Activated T-cell treated with anti-CD3 and anti-CD28 coated beads for 48 hours (primary cell): ENCODE measurements around the gene SHH.
"Not testable (repeated sequence)": the region's sequence is repeated elsewhere in the genome, so short reads cannot be mapped to it uniquely, and the experiment has no call there.

Experiments used
- DNase-seq: peaks from one replicate; pipeline ENCODE4 v3.0.0-alpha.2; 2020; ENCODE audit warnings: low read depth

The SHH gene

DNA sequence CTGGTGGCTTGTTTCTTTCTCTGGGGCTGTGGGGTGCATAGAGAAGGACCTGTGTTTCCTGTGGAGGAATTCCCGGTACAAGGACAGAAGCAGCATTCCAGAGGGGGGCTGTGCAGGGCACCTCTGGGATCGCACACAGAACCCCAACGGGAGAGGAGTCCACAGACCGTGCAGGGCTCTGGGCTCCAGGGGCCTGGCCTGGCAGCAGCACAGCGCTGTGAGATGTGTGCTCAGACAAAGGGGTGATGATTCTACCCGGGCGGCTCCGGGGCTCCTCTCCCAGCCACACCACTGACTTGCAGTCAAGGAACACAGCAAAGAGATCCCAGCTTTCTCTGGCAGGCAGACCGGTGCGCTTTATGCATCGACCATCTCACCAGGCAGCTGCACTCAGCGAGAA, 6.9 kb upstream of the SHH start:
- DNase-seq: no peak

DNA sequence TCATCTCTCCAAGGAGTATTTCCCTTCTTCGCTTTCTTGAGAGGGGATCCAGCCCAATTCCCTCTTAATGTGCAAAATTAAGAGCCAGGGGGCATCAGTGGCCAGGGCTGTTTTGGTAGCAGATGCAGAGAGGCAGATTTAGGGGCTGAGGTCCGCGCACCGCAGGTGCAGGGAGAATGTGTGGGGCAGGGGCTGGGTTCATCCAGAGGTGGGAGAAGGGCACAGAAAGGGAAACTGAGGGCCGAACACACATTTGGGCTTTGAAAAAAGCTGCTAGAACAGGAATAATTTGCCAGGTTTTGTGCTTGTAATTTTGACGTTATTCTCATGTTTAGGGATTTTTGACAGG, 6.5 kb upstream of the SHH start:
- DNase-seq: no peak

DNA sequence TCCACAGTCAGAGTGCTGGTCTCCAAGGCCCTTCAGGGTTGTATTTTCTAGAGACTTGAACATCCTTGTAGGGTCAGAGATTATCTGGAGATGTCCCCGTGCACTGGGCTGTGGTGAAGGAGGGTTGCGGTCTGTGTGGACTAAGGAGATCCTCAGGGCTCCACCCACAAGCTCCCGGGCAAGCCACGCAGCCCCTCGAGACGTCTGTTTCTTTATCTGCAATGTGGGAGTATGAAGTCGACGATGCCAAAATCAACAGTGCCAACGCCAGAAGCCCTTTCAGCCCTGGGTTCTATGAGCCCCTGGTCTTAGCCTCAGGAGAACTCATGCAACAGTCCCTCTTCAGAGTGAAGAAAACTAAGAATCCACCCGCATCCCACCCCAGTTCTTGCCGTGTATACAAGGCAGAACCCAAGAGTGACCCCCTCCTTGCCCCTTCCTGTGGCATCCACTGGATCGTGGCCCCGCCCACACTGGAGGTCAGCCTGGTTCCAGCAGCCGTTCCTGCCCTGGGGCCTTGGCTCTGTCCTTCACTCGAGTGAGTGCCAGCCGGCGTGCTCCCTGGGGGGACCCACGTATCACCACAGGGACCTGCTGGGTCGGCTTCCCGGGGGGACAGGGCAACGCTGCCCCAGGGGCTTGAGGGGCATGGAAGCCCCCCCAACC, 6.0 kb upstream of the SHH start:
- DNase-seq: no peak

DNA sequence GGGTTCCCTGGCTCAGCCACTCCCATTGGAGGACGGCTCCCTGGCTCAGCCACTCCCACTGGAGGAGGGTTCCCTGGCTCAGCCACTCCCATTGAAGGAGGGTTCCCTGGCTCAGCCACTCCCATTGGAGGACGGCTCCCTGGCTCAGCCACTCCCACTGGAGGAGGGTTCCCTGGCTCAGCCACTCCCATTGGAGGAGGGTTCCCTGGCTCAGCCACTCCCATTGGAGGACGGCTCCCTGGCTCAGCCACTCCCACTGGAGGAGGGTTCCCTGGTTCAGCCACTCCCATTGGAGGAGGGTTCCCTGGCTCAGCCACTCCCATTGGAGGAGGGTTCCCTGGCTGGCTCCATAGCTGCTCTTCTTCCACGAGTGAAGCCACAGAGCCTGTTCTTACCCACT, 5.3 kb upstream of the SHH start:
- not testable (repeated sequence) for DNase-seq

DNA sequence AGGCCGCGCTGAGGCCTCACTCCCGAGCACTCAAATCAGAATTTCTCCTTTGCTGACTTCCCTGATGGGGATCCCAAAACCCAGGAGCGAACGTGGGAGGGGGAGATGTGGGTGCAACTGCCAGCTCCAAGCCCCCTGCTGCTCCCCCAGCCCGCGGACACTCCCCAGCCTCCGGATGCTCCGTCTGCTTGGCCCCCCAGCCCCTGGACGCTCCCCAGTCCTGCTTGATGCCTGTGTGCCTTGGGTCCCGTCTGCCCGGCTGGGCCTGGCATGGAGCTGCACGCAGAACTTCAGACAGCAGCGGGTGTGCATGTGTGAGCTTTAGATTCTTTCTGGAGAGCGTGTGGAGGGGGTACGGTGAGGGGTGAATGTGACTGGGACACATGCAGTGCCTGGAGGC, 4.7 kb upstream of the SHH start:
- no peak for DNase-seq

DNA sequence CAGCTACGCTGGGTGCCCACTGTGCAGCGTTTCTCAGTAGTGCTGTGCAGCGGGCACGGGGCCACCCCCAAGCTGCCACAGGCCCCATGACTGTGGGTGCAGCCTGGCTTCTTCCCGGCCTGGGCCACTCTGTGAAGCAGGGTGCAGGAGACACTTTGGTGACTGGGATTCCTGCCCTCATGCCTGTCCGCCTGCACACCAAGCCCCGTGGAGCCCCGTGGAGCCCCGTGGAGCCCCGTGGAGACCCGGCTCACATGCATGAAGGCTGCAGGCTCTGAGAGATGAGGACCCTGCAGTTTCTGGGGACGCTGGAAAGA, 3.9 kb upstream of the SHH start:
- no peak for DNase-seq

DNA sequence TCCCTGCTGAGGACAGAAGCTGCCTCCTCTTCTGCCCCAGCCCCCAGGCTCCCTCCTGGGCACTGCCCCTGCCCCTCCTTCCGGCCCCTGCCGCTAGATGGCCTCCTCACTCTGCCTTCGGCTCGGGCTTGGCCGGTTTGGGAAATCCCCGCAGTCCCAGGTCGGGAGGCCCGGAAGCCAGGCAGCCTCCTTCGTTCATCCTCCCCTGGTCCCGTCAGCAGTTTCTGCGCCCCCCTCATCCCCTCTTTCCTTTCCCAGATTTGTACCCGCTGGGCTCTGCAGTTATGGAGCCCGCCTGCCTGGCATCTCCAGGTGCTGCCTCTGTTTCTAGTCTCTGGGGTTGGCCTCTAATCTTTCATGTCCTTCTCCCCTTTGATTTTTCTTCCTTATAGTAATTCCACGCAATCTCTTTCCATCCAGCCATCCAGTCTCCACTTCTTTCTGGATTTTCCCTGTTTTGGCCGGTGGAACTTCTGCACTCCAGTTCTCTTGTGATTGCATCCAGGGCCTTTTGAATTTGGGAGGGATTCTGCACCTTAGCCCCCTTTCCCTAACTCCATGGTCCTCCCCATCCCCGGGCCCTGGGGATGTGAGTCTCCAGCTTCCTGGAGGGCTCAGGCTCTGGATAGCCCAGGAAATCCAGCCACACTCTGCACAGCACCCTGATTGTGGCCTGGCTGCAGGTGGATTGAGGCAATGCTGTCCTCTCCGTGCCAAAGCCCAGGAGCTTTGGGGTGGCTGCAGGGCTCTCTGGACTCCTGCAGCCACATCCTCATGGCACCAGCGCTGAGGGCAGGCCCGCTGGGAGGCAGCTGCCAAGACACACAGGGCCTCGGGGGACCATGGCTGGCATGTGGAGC, 3.3 kb upstream of the SHH start:
- peak; percentile 71 for DNase-seq

DNA sequence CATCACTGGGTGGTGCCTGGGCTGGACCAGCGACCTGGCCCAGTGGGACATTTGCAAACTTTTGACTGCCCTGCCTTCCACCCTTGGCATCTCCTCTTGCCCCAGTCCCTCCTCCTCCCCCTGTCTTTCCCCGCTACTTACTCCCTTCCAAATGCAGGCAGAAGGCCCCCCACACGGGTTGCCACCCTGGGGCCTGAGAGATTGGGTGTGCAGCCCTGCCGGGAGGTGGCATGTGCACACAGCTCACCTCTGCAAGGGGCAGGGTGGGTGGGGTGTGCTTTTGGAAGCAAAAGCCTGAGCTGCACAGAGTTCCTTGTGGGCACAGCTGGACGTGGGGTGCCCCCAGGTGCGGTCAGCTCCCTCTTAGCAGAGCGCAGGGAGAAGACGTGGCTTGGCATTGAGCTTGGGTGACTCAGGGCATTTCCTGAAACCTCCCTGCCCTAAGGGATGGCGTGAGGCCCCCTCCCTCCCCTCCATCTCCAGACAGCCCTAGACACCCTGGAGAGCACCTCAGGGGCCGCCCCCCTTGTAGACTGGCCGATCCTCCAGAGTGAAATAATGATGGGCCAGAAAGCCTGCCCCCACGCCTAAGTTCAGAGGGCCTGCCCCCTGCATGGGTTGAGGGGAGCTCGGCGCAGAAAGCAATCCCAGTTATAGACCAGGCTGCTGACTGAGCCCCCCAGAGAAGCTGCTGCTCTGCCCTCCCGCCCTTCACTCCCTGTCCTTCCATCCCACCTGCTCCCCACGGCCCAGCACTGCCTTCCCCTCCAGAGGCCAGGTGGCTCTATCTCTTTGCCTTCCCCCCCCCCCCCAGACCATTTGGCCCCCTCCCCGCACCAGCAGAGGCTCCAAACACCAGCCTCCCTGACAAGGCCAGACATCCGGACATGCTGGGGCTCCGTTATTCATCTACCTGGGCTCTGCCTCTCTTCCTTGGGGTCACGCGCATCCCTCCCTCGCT, 2.3 kb upstream of the SHH start:
- no peak for DNase-seq

DNA sequence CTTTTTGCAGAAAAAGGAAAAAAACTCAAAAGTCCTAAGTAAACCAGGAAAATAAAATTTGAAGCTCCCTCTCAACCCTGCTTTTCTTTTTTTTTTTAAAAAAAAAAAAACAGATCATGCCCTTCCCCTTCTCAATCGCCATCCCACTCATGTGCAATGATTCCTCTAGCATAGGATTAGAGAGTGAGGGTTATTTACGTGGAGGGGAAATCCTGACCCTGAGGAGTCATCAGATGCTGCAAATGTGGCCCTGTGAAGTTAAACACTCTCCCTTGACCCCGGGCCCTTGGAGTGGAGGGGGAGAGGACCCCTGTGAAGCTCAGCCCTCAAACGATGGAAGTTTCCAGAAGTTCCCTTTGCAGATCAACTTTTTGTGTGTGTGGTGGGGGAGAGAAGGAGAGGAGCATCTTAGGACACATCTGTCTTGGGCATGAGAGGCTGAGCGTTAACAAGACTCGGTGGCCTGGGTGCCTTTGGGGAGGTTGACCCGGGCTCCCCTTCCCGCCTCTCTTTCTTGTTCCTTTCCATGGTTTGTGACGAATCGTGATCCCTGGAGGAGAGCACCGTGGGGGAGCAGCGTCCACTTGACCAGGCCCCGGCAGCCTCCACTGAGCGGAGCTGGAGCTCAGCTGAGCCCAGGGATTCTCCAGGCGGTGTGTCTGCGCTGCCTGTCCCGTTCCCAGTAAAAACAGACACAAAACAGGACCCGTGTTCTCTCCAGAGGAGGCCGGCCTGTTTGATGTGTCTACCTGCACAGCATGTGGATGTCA, 1.5 kb upstream of the SHH start:
- DNase-seq: no peak

DNA sequence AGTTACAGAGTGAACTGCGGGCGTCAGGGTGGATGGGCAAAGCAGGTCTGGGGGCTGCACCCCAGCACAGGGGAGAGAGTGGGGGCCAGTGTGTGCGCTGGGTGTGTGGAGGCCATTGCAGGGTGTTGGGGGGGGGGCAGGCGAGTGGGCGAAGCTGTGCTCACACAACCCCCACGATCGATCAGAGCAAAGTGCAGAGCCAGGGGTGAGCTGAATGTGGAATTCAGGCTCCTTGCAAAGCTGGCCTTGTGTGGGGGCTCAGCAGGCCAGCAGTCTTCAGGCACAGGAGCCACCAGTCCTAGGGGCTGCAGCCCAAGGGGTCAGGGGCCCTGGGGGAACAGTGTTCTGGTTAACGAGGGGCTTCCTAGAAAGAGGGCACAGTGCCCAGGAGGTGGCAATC, 862 bp upstream of the SHH start:
- no peak for DNase-seq

DNA sequence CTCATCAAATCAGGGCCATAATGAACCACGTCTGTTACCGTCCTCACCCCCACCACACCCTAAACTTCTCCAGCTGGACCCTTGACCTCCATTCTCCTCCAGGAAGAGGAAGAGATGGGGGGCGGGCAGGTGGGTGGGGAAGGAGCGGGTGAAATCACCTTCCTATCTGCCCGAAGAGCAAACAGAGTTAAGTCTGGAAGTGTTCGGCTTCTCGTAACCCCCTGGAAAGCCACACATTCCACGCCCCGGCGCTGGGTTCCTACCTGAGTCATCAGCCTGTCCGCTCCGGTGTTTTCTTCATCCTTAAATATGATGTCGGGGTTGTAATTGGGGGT, 736 bp downstream of the SHH start:
- no peak for DNase-seq

DNA sequence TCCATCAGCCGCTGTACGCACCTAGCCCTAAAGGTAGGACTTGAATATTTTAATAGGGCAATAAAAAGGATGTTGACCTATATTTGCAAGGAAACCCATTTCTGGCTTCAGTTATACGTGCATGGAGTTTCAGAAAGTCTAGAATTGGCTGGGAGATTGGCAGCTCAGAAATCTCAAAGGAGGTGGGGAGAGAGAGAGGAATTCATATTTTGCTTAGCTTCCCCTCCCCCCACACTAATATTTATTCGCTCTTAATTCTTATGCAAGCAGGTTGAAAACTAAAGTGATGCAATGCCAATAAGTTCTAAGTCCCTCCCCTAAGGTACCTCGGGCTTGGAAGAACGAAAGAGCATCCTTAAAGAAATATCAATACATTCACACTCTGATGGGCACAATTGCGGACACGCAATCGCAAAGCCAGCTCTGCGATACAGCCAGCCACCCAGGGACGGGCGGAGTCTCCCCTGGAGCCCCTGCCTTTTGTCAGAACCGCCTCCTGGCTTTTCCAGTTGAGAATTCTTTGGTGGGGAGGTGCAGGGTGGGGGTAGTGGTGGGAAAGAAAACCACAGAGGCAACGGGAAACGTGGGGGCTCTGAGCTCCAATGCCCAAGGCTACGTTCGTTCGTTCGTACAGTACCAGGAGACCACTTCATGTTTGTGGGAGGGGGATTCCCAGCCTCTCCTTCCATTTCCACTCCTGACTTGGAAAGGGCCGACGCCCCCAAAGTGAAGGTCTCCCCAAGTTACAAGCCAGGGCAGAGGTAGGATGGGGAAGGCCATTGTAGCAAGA, 1.3 kb downstream of the SHH start:
- no peak for DNase-seq

DNA sequence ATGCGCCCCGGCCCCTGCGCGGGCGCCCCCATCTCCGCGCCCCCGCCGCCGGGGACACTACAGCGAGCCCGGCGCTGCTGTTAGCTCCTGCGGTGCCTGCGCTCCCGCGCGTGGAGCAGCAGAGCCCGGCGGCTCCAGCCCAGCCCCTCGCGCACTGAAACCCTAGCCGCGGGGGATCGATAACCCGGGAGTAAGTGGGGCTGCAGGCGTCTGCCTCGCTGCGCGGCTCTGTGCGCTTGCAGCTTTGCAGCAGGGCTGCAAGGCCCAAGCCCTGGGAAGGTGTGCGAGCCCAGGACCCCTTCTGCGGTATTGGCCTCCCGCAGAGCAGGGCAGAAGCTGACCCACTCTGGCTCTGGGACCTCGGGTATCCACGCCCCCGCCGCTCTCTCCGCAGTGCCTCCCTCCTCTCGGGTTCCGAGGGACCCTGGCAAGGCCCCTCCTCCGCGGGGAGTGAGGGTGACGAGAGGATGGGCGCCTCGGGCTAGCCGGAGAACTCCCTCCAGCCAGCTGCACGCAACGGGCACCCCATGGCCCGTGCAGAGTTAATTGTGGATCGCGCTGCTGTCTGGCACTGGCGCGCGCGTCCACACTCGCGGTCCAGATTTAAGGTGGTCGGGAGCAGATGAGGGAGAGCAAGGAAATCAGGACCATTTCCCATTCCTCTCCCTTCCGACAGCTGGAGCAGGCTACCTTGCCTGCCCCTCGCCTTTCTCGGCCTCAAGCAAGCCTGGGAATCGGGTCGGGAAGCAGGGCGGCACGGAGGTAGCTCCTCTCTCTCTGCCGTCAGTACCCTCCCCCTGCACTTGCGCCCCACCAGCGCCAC, 2.1 kb downstream of the SHH start:
- no peak for DNase-seq

DNA sequence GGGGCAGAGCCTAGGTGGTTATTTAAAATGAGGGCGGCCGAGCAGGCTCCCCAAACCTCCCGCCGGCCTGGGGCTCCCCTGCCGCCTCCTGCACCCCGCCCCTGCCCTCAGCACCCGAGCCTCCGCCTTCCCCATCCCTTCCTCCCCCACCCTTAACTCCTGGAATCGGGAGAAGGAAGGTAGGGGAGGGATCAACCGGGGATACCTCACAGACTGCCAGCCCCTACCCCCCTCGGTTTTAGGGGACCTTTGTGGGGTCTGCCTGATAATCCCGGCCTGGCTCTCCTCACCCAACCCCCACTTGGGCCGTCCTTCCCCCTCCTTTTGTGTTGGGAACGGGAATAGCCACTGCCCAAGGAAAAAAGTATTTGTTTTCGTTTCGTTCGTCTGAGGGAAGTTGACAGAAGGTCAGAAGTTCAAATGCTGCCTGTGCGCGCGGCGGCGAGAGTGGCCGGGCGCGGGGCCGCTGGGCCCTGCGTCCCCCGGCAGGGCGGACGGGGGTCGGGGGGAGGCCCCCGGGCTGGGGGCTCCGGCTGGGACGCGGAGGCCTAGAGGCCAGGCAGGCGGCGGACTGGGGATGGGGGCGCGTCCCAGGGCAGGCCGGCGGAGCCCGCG, 2.8 kb downstream of the SHH start:
- DNase-seq: no peak

DNA sequence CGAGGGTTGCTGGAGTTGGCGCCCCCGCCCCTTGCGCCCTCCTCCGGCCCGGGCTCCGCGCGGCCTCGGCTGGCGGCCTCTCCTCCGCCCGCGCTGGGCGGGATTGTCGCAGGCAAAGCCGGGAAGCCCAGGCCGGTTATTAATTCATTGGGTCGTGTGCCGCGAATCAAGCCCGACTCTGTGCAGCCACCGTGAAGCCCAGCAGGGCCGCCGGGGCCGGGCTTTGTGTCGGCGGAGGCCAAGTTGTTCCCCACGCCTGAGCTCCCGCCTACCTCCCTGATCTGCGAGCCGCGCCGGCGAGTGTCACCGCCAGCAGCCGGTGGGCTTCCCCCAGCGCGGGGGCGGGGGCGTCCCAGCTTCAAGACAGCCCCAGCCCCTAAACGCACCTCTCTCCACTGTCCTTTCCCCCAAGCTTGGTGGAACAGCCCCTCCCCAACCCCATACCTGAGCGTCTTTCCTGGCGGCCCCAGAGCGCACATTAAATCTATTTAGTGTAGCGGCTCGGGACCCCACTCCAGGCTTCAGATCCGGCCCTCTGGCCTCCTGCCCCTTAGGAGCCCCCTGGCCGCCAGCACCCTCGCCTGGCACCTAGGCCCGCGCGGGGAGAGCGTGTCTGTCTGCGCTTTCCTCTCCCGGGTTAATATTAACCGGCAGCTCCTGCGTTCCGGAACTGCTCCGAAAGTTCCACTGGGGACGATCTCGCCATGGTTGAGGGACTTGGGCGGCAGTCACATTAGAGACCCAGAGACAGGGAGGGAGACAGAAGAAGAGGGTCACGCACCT, 3.5 kb downstream of the SHH start:
- DNase-seq: no peak

DNA sequence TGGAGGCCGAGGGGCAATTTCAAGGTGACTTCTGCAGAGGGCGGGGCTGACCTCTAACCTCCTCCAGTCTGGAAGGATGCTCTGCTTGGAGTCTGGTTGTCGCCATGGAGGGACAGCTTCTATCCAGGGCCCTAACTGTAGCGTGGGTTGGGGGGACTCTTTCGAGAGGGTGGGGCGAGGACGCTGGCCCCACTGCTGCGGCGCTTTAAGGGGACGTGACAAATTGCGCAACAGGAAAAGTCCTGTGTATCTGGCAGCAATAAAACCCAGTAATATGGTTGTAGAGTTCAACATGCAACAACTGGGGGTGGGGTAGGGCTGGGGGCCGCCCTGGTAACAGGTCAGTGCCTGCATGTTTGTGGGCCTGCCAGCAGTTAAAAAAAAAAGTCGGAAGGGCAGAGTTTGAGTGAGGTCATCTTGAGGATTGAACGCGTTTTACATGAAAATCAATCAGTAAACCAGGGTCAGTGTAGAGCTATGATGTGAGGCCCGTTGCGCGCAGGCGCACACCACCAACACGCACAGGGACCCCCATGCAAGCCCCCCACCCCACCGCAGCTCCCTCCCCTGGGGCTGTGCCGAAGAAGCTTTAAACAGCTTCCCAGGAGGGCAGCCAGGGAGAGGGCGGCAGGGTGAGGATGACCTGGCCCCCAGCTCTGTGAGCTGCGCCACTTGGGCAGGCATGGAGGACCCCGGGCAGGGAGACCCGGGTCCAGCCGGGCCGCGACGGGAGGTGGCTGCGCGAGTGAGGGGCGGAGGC, 4.3 kb downstream of the SHH start:
- DNase-seq: no peak

DNA sequence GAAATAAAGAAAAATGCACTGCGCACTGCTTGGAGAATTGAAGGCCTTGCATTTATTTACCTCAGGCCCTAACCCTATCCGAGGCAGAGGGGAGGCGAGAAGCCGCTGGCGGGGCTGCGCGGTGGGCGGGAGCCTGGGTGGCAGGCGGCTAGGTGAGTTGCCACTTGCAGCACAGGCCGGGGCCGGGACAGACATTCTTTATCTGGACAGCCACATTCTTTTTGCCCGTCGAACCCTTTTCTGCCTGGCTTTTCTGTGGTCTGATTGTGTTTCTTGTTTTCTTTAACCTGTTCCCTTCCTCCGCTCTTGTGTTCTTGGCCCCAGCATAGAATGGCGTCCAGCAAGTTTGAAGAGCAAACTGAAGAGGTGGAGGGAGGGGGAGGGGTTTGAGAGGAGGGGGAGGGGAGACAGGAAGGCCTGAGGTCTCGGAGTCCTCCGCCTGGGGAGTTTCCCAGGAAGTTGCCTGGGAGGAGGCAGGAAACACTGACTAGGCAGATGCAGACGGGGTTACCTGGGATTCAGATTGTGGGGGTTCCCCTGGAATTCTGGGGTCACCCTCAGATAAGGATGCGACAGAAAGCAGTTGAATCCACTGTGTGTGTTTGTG, 5.1 kb downstream of the SHH start:
- no peak for DNase-seq
